ENCODE measurements around the gene PFDN4. TPM values are rescaled to one million over a fixed set of nuclear protein-coding genes. Genes with fewer than 3 reads are reported as not detected.

Gene PFDN4
- polyA plus RNA-seq, 1 donor from 2014 or later, result 512 TPM

DNA sequence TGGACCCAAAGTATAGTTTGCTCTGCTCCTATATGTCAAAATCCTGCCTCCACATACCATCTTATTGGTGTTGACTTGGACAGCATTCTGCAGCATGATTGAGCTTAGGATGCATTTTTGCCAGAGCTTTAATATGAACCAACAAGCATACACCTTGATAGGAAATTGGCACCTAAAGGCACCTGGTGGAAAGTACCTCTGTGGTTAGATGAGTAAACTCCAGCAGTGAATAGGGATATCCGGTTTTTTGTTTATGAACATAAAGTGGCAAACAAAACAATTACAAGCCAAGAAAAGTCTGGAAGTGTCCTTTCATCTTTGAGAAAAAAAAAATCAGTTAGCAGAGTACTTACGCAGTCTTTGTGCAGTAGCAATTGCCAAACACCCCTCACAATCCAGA lies 27.9 kb upstream of the PFDN4 start:
- no peaks in the 10 kb centered on the region for H4K20me1 ChIP-seq (ENCODE audit: insufficient read depth)
- H3K9ac ChIP-seq (ENCODE audit: low read length), result no peak overlapping the region
- no peaks in the 10 kb centered on the region for H3K79me2 ChIP-seq (replicated peaks; ENCODE audit: insufficient read depth, low read length)
- H3K9me3 ChIP-seq (ENCODE audit: low read length), result no peaks in the 10 kb centered on the region
- no peak overlapping the region for H2AFZ ChIP-seq (ENCODE audit: low read depth, low read length)
- H3K4me2 ChIP-seq (ENCODE audit: low read length), result no peak overlapping the region
- no peaks in the 10 kb centered on the region for H3K36me3 ChIP-seq (ENCODE audit: insufficient read depth, low read length)
- no peaks in the 10 kb centered on the region for H3K9me2 ChIP-seq (ENCODE audit: insufficient read depth, low read length)
- no peak overlapping the region for H3K27ac ChIP-seq (ENCODE audit: low read length)
- peaks cover 14% of the 10 kb centered on the region for H3K27me3 ChIP-seq (ENCODE audit: insufficient read depth, low read depth, low read length)
- TF ChIP-seq EP300 (conservative IDR thresholded peaks at IDR 0.05; ENCODE audit: poor library complexity, severe bottlenecking) (no peak), SMC3 (conservative IDR thresholded peaks at IDR 0.05; ENCODE audit: poor library complexity) (no peak)
- H3K4me3 ChIP-seq (ENCODE audit: low read length), result no peak overlapping the region
- no peaks in the 10 kb centered on the region for H3F3A ChIP-seq (ENCODE audit: insufficient read depth, low read length, poor library complexity, severe bottlenecking)

DNA sequence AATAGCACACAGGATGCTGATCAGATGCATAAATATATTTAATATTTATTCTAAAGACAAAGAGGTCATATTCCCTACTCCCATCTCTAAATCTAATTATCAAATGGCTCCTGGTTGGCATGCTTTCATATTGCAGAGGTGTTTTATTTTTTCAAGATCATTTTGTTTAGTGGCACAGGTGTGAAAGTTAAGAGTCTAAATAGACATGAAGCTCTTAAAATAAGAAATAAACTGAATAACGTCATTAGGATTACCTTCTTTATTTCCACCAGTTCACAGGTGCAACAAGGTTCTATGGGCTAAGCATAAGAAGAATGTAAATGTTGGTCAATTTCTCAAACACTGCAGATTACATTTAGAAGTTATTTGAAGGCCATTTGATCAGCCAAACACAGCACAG lies 27.0 kb upstream of the PFDN4 start:
- H3K27me3 ChIP-seq (ENCODE audit: insufficient read depth, low read depth, low read length), result peaks cover 5% of the 10 kb centered on the region
- H3K9me3 ChIP-seq (ENCODE audit: low read length), result no peaks in the 10 kb centered on the region
- no peaks in the 10 kb centered on the region for H3F3A ChIP-seq (ENCODE audit: insufficient read depth, low read length, poor library complexity, severe bottlenecking)
- no peak for TF ChIP-seq EZH2 (IDR thresholded peaks at IDR 0.05; ENCODE audit: borderline replicate concordance, insufficient read depth, low read length, poor library complexity, severe bottlenecking)
- TF ChIP-seq, protein P1, sequence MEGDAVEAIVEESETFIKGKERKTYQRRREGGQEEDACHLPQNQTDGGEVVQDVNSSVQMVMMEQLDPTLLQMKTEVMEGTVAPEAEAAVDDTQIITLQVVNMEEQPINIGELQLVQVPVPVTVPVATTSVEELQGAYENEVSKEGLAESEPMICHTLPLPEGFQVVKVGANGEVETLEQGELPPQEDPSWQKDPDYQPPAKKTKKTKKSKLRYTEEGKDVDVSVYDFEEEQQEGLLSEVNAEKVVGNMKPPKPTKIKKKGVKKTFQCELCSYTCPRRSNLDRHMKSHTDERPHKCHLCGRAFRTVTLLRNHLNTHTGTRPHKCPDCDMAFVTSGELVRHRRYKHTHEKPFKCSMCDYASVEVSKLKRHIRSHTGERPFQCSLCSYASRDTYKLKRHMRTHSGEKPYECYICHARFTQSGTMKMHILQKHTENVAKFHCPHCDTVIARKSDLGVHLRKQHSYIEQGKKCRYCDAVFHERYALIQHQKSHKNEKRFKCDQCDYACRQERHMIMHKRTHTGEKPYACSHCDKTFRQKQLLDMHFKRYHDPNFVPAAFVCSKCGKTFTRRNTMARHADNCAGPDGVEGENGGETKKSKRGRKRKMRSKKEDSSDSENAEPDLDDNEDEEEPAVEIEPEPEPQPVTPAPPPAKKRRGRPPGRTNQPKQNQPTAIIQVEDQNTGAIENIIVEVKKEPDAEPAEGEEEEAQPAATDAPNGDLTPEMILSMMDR (IDR thresholded peaks at IDR 0.05; ENCODE audit: poor library complexity, severe bottlenecking), result no peak
- TF ChIP-seq, protein P2, sequence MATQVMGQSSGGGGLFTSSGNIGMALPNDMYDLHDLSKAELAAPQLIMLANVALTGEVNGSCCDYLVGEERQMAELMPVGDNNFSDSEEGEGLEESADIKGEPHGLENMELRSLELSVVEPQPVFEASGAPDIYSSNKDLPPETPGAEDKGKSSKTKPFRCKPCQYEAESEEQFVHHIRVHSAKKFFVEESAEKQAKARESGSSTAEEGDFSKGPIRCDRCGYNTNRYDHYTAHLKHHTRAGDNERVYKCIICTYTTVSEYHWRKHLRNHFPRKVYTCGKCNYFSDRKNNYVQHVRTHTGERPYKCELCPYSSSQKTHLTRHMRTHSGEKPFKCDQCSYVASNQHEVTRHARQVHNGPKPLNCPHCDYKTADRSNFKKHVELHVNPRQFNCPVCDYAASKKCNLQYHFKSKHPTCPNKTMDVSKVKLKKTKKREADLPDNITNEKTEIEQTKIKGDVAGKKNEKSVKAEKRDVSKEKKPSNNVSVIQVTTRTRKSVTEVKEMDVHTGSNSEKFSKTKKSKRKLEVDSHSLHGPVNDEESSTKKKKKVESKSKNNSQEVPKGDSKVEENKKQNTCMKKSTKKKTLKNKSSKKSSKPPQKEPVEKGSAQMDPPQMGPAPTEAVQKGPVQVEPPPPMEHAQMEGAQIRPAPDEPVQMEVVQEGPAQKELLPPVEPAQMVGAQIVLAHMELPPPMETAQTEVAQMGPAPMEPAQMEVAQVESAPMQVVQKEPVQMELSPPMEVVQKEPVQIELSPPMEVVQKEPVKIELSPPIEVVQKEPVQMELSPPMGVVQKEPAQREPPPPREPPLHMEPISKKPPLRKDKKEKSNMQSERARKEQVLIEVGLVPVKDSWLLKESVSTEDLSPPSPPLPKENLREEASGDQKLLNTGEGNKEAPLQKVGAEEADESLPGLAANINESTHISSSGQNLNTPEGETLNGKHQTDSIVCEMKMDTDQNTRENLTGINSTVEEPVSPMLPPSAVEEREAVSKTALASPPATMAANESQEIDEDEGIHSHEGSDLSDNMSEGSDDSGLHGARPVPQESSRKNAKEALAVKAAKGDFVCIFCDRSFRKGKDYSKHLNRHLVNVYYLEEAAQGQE (IDR thresholded peaks at IDR 0.05; ENCODE audit: borderline replicate concordance), result no peak
- no peak for TF ChIP-seq RAD21 (conservative IDR thresholded peaks at IDR 0.05)
- no peak for TF ChIP-seq EP300 (conservative IDR thresholded peaks at IDR 0.05; ENCODE audit: poor library complexity, severe bottlenecking)
- TF ChIP-seq MXI1 (conservative IDR thresholded peaks at IDR 0.05; ENCODE audit: poor library complexity, severe bottlenecking), result no peak
- no peak for TF ChIP-seq TAF1 (IDR thresholded peaks at IDR 0.05; ENCODE audit: low read depth)
- no peak for TF ChIP-seq POLR2AphosphoS5 (IDR thresholded peaks at IDR 0.05)
- TF ChIP-seq SMC3 (conservative IDR thresholded peaks at IDR 0.05; ENCODE audit: poor library complexity), result no peak
- no peak overlapping the region for H3K9ac ChIP-seq (ENCODE audit: low read length)
- no peaks in the 10 kb centered on the region for H3K36me3 ChIP-seq (ENCODE audit: insufficient read depth, low read length)
- no peak overlapping the region for H2AFZ ChIP-seq (ENCODE audit: low read depth, low read length)
- no peak overlapping the region for H3K4me3 ChIP-seq (ENCODE audit: low read length)
- H3K79me2 ChIP-seq (replicated peaks; ENCODE audit: insufficient read depth, low read length), result no peaks in the 10 kb centered on the region
- H3K4me2 ChIP-seq (ENCODE audit: low read length), result no peak overlapping the region
- no peaks in the 10 kb centered on the region for H3K9me2 ChIP-seq (ENCODE audit: insufficient read depth, low read length)
- no peak overlapping the region for H3K27ac ChIP-seq (ENCODE audit: low read length)
- H4K20me1 ChIP-seq (ENCODE audit: insufficient read depth), result no peaks in the 10 kb centered on the region

DNA sequence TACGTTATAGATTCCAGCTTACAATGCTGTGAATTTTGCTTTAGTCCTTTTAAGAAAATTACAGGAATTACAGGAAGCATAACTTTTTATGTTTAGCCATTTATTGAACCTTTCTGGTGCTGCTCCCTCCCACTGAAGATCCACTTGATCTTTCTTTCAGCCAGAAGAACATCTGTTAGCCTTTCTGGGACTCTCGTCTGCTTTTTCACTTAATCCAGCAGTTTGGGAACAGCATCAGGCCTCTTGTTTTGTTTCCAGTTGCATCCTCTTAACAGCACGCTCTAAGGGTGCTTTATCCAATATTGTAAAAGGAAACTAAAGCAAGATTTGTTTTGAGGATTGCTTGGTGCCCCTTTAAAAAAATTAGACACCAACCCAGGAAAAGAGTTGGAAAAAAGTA lies 23.8 kb upstream of the PFDN4 start:
- Histone ChIP-seq H4K20me1 (ENCODE audit: insufficient read depth) (no peaks in the 10 kb centered on the region), H3K36me3 (ENCODE audit: insufficient read depth, low read length) (no peaks in the 10 kb centered on the region), H2AFZ (ENCODE audit: low read depth, low read length) (no peak overlapping the region), H3K79me2 (replicated peaks; ENCODE audit: insufficient read depth, low read length) (no peaks in the 10 kb centered on the region), H3K9me3 (ENCODE audit: low read length) (no peaks in the 10 kb centered on the region), H3K9ac (ENCODE audit: low read length) (no peak overlapping the region), H3F3A (ENCODE audit: insufficient read depth, low read length, poor library complexity, severe bottlenecking) (no peaks in the 10 kb centered on the region), H3K4me2 (ENCODE audit: low read length) (no peak overlapping the region), H3K4me3 (ENCODE audit: low read length) (no peak overlapping the region), H3K9me2 (ENCODE audit: insufficient read depth, low read length) (no peaks in the 10 kb centered on the region), H3K27ac (ENCODE audit: low read length) (no peak overlapping the region), H3K27me3 (ENCODE audit: insufficient read depth, low read depth, low read length) (no peaks in the 10 kb centered on the region)
- no peak for TF ChIP-seq SMC3 (conservative IDR thresholded peaks at IDR 0.05; ENCODE audit: poor library complexity)
- no peak for TF ChIP-seq RAD21 (conservative IDR thresholded peaks at IDR 0.05)
- TF ChIP-seq, protein P2 (IDR thresholded peaks at IDR 0.05; ENCODE audit: borderline replicate concordance), result no peak
- TF ChIP-seq EZH2 (IDR thresholded peaks at IDR 0.05; ENCODE audit: borderline replicate concordance, insufficient read depth, low read length, poor library complexity, severe bottlenecking), result no peak
- TF ChIP-seq POLR2AphosphoS5 (IDR thresholded peaks at IDR 0.05), result no peak
- TF ChIP-seq TAF1 (IDR thresholded peaks at IDR 0.05; ENCODE audit: low read depth), result no peak
- TF ChIP-seq EP300 (conservative IDR thresholded peaks at IDR 0.05; ENCODE audit: poor library complexity, severe bottlenecking), result no peak
- TF ChIP-seq, protein P1 (IDR thresholded peaks at IDR 0.05; ENCODE audit: poor library complexity, severe bottlenecking), result no peak
- no peak for TF ChIP-seq MXI1 (conservative IDR thresholded peaks at IDR 0.05; ENCODE audit: poor library complexity, severe bottlenecking)

All from neural cell (in vitro differentiated cells).